SKM-1 (cell line): ENCODE measurements around the gene NLRC4.
"Not testable (repeated sequence)": the region's sequence is repeated elsewhere in the genome, so short reads cannot be mapped to it uniquely, and the experiment has no call there.

Experiments
- DNase-seq: peaks from one replicate; lab custom pipeline; 2025; ENCODE audit not compliant: unreplicated experiment; lab: John Stamatoyannopoulos, UW

The NLRC4 gene

GRCh38 chr2:32264422-32265105 is at the start of gene NLRC4:
Gene NLRC4, minus strand, starts transcription at chr2:32264886. Its CDS starts 8,111 bp downstream, at chr2:32256775.
- DNase-seq: peak; percentile 93

GRCh38 chr2:32310577-32310976 is 45.9 kb upstream of the NLRC4 start:
- DNase-seq: no peak

GRCh38 chr2:32293966-32294562 is 29.4 kb upstream of the NLRC4 start:
- not testable (repeated sequence) for DNase-seq

GRCh38 chr2:32293493-32293892 is 28.8 kb upstream of the NLRC4 start:
- DNase-seq: not testable (repeated sequence)

GRCh38 chr2:32291746-32292145 is 27.1 kb upstream of the NLRC4 start:
- no peak for DNase-seq

GRCh38 chr2:32290000-32290339 is 25.3 kb upstream of the NLRC4 start:
- DNase-seq: no peak

GRCh38 chr2:32289165-32289999 is 24.7 kb upstream of the NLRC4 start:
- no peak for DNase-seq

- DNase-seq: no peak
Observed at GRCh38 chr2:32284321-32284720, 19.6 kb upstream of the NLRC4 start.

- no peak for DNase-seq
Observed at GRCh38 chr2:32278478-32278853, 13.8 kb upstream of the NLRC4 start.

- peak; percentile 89 for DNase-seq
Observed at GRCh38 chr2:32277674-32278477, 13.2 kb upstream of the NLRC4 start, which contains the start of gene YIPF4. Gene YIPF4, plus strand, starts transcription at chr2:32277904. Its CDS starts 252 bp downstream, at chr2:32278156.

GRCh38 chr2:32277363-32277673 is 12.6 kb upstream of the NLRC4 start:
- no peak for DNase-seq

- not testable (repeated sequence) for DNase-seq
Observed at GRCh38 chr2:32275790-32276189, 11.1 kb upstream of the NLRC4 start.

GRCh38 chr2:32274289-32274688 is 9.6 kb upstream of the NLRC4 start:
- DNase-seq: no peak

- DNase-seq: no peak
Observed at GRCh38 chr2:32272279-32272678, 7.6 kb upstream of the NLRC4 start.

GRCh38 chr2:32271063-32271462 is 6.4 kb upstream of the NLRC4 start:
- DNase-seq: no peak

- DNase-seq: peak; percentile 96
Observed at GRCh38 chr2:32262105-32262504, 2.6 kb downstream of the NLRC4 start.

GRCh38 chr2:32260376-32260775 is 4.3 kb downstream of the NLRC4 start:
- DNase-seq: no peak

- DNase-seq: no peak
Observed at GRCh38 chr2:32258242-32258641, 6.4 kb downstream of the NLRC4 start.

GRCh38 chr2:32250290-32250689 is 14.4 kb downstream of the NLRC4 start:
- no peak for DNase-seq

GRCh38 chr2:32249731-32250236 is 14.9 kb downstream of the NLRC4 start:
- no peak for DNase-seq

- DNase-seq: no peak
Observed at GRCh38 chr2:32248299-32248698, 16.4 kb downstream of the NLRC4 start.
